Measurements from ENCODE around the gene PCGF1. TPM values are rescaled to one million over a fixed set of nuclear protein-coding genes. Genes with fewer than 3 reads are reported as not detected.

PCGF1 gene
- total RNA-seq, 1 experiment from 2014 or later = 19.3 TPM

GRCh38 chr2:74531666-74532065 is 24.2 kb upstream of the PCGF1 start:
- H3K27ac ChIP-seq = no peak overlapping the region
- peaks cover 13% of the 10 kb centered on the region for H3K4me1 ChIP-seq (replicated peaks)
- no peaks in the 10 kb centered on the region for H3K9me3 ChIP-seq (replicated peaks)
- DNase-seq (ENCODE audit: low read depth in 1 of 2, low spot score in 2 of 2) = no peak
- peaks cover 46% of the 10 kb centered on the region for H3K36me3 ChIP-seq
- H3K4me3 ChIP-seq = no peak overlapping the region
- H3K27me3 ChIP-seq (replicated peaks) = no peaks in the 10 kb centered on the region

- Histone ChIP-seq H3K4me1 (replicated peaks) (peaks cover 13% of the 10 kb centered on the region), H3K36me3 (peaks cover 58% of the 10 kb centered on the region), H3K27me3 (replicated peaks) (no peaks in the 10 kb centered on the region), H3K9me3 (replicated peaks) (no peaks in the 10 kb centered on the region), H3K4me3 (peak overlapping the region; percentile 84), H3K27ac (peak overlapping the region; percentile 14; the same call in 1 of the 2 replicates)
- peak in 1 of 2 experiments; percentile 43 for DNase-seq (ENCODE audit: low read depth in 1 of 2, low spot score in 2 of 2)
These were observed 23.0 kb upstream of the PCGF1 start for GRCh38 chr2:74530239-74531187.

DNA sequence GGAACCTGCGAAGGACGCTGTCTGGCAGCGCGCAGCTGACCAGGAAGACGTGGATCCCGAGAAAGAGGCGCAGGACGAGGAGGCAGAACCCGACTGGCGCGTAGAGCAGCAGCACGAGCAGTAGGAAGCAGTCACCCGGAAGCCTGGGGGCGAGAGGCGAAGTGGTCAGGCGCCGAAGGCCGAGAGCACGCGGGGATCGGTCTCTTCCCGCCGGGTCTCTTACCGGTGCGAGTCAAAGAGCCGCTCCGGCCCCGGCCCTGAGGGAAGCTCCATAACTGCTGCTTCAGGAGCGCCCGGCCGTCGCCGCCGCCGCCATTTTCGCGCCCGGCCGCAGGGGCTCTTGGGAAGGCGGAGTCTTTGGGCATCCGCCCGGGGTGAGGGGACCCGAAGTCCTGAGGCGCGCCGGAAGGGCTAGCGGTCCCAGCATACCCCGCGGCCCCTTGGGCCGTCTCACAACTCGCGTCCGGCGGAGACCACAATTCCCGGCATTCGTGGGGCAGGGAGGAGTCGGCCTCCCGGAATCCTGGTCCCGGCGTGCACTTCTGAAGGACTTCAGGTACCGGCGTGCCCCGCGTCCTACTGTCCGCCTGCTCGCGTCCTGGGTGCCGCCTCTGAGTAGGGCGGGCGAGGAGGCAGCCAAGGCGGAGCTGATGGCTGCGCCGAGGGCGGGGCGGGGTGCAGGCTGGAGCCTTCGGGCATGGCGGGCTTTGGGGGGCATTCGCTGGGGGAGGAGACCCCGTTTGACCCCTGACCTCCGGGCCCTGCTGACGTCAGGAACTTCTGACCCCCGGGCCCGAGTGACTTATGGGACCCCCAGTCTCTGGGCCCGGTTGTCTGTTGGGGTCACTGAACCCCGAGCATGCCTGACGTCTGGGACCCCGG is 22.1 kb upstream of the PCGF1 start, which contains the start of the genes AUP1 and HTRA2:
Gene AUP1, minus strand, starts transcription at position 350 of the 882 bp plus-strand sequence. Its CDS starts 77 bp downstream, at position 273.
Gene HTRA2, plus strand, starts transcription at position 577 of the 882 bp plus-strand sequence. Its CDS starts 74 bp downstream, at position 651.
- peaks cover 60% of the 10 kb centered on the region for H3K36me3 ChIP-seq
- peaks cover 13% of the 10 kb centered on the region for H3K4me1 ChIP-seq (replicated peaks)
- peak within 1 kb of the TSS; percentile 84 for H3K4me3 ChIP-seq
- H3K27me3 ChIP-seq (replicated peaks) = no peaks in the 10 kb centered on the region
- H3K27ac ChIP-seq = peak within 1 kb of the TSS; percentile 76
- DNase-seq (ENCODE audit: low read depth in 1 of 2, low spot score in 2 of 2) = peak; percentile 97 to 99
- no peaks in the 10 kb centered on the region for H3K9me3 ChIP-seq (replicated peaks)

GRCh38 chr2:74528600-74529356 is 21.3 kb upstream of the PCGF1 start:
- Histone ChIP-seq H3K9me3 (replicated peaks) (no peaks in the 10 kb centered on the region), H3K4me1 (replicated peaks) (peaks cover 13% of the 10 kb centered on the region), H3K27ac (peak overlapping the region; percentile 76), H3K27me3 (replicated peaks) (no peaks in the 10 kb centered on the region), H3K36me3 (peaks cover 60% of the 10 kb centered on the region), H3K4me3 (peak overlapping the region; percentile 84)
- no peak for DNase-seq (ENCODE audit: low read depth in 1 of 2, low spot score in 2 of 2)

GRCh38 chr2:74527741-74528140 is 20.2 kb upstream of the PCGF1 start:
- Histone ChIP-seq H3K4me1 (replicated peaks) (peaks cover 13% of the 10 kb centered on the region), H3K9me3 (replicated peaks) (no peaks in the 10 kb centered on the region), H3K4me3 (no peak overlapping the region), H3K27me3 (replicated peaks) (no peaks in the 10 kb centered on the region), H3K27ac (no peak overlapping the region), H3K36me3 (peaks cover 54% of the 10 kb centered on the region)
- DNase-seq (ENCODE audit: low read depth in 1 of 2, low spot score in 2 of 2) = no peak

DNA sequence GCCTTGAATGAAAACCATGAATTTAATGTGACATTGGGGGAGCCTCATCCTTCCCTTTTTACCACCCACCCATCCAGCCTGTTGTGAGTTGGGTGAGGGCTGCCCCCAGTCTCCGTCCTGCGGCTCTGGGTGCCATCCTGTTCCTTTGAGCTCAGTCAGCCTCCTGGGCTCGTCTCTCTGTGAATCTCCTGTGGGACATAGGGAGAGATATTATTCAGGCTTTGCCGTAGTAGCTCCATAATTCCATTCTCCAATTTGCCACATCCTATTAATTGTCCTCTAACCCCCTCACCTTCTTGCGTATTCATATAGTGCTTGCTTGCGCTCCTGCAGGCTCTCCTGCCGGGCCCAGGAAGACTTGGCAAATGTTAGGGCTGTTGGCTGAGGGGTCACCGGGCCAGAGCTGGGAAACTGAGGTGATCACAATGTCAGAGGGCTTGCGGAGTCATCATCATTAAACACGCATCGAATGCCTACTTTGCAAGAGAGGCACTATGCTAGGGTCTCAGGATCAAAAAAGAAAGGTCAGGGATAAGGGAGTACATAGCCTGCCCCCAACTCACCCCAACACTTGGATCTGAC is 19.2 kb upstream of the PCGF1 start:
- DNase-seq (ENCODE audit: low read depth in 1 of 2, low spot score in 2 of 2) = no peak
- Histone ChIP-seq H3K4me1 (replicated peaks) (peaks cover 13% of the 10 kb centered on the region), H3K27me3 (replicated peaks) (0 out of 2 replicates have a peak, but pooled peaks cover 2% of the 10 kb centered on the region), H3K36me3 (peaks cover 46% of the 10 kb centered on the region), H3K27ac (no peak overlapping the region), H3K4me3 (no peak overlapping the region), H3K9me3 (replicated peaks) (no peaks in the 10 kb centered on the region)

- DNase-seq (ENCODE audit: low read depth in 1 of 2, low spot score in 2 of 2) = no peak
- Histone ChIP-seq H3K27me3 (replicated peaks) (0 out of 2 replicates have a peak, but pooled peaks cover 4% of the 10 kb centered on the region), H3K4me1 (replicated peaks) (peaks cover 12% of the 10 kb centered on the region), H3K36me3 (peaks cover 39% of the 10 kb centered on the region), H3K9me3 (replicated peaks) (no peaks in the 10 kb centered on the region), H3K27ac (no peak within 1 kb of the TSS), H3K4me3 (no peak within 1 kb of the TSS)
These were observed 18.5 kb upstream of the PCGF1 start, which contains the start of gene DQX1 for GRCh38 chr2:74525717-74526648. Gene DQX1, minus strand, starts transcription at chr2:74526231. Its CDS starts 502 bp downstream, at chr2:74525729.

GRCh38 chr2:74524955-74525716 is 17.6 kb upstream of the PCGF1 start:
- no peak for DNase-seq (ENCODE audit: low read depth in 1 of 2, low spot score in 2 of 2)
- peaks cover 10% of the 10 kb centered on the region; the same call in 1 of the 2 replicates for H3K27me3 ChIP-seq (replicated peaks)
- peaks cover 6% of the 10 kb centered on the region for H3K4me1 ChIP-seq (replicated peaks)
- H3K36me3 ChIP-seq = peaks cover 37% of the 10 kb centered on the region
- no peak overlapping the region for H3K4me3 ChIP-seq
- no peak overlapping the region for H3K27ac ChIP-seq
- no peaks in the 10 kb centered on the region for H3K9me3 ChIP-seq (replicated peaks)

GRCh38 chr2:74524005-74524404 is 16.5 kb upstream of the PCGF1 start:
- no peak for DNase-seq (ENCODE audit: low read depth in 1 of 2, low spot score in 2 of 2)
- Histone ChIP-seq H3K4me1 (replicated peaks) (peaks cover 6% of the 10 kb centered on the region), H3K27me3 (replicated peaks) (peaks cover 21% of the 10 kb centered on the region), H3K27ac (no peak overlapping the region), H3K36me3 (peaks cover 33% of the 10 kb centered on the region), H3K9me3 (replicated peaks) (no peaks in the 10 kb centered on the region), H3K4me3 (no peak overlapping the region)

- no peak overlapping the region for H3K4me3 ChIP-seq
- H3K27me3 ChIP-seq (replicated peaks) = peaks cover 34% of the 10 kb centered on the region
- H3K9me3 ChIP-seq (replicated peaks) = no peaks in the 10 kb centered on the region
- DNase-seq (ENCODE audit: low read depth in 1 of 2, low spot score in 2 of 2) = peak in 1 of 2 experiments; percentile 37
- peaks cover 21% of the 10 kb centered on the region for H3K36me3 ChIP-seq
- no peaks in the 10 kb centered on the region for H3K4me1 ChIP-seq (replicated peaks)
- no peak overlapping the region for H3K27ac ChIP-seq
These were observed 15.0 kb upstream of the PCGF1 start for GRCh38 chr2:74522516-74522915.

DNA sequence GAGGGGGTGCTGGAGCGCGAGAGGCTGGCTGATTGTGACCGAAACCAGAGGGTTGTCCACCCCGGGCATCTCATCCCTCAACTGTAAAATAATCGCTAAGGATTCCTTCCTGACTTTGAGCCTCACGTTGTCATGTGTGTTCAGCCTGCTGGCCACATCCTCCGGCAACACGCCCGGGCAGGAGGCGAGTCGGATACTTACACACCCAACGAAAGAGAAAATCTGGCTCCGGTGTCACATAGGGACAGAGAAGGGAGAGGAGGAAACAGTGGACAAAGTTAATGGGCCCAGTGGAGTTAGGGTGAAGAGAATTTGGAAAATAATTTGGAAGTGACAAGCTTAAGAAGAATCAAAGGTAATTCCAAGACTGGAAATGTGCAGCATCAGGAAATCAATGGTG is 9.2 kb upstream of the PCGF1 start:
- DNase-seq (ENCODE audit: low read depth in 1 of 2, low spot score in 2 of 2) = no peak
- peaks cover 85% of the 10 kb centered on the region for H3K27me3 ChIP-seq (replicated peaks)

More for the DNA sequence above, 9.2 kb upstream of the PCGF1 start:
- peaks cover 12% of the 10 kb centered on the region for H3K4me1 ChIP-seq (replicated peaks)
- no peak overlapping the region for H3K4me3 ChIP-seq
- H3K27ac ChIP-seq = no peak overlapping the region
- no peaks in the 10 kb centered on the region for H3K36me3 ChIP-seq
- peaks cover 20% of the 10 kb centered on the region for H3K9me3 ChIP-seq (replicated peaks)

Data from SJSA1 (cell line).